GM12864 (cell line): ENCODE results near the gene MAN1C1.
"Not testable (repeated sequence)": the region's sequence is repeated elsewhere in the genome, so short reads cannot be mapped to it uniquely, and the experiment has no call there.

Source experiments
- DNase-seq: peaks from one replicate; pipeline ENCODE4 v3.0.0-alpha.2; 2011; ENCODE audit warnings: low read depth
- H3K4me3 ChIP-seq: 2 replicates; pipeline ENCODE4 v1.5.1; 2011; ENCODE audit warnings: mild to moderate bottlenecking, low read depth, low read length, control low read depth
- CTCF ChIP-seq: IDR thresholded peaks from 2 replicates; pipeline ENCODE4 v1.5.1; 2011; ENCODE audit warnings: low read depth, mild to moderate bottlenecking, moderate library complexity, low read length, control low read depth, inconsistent platforms; ENCODE audit errors: missing control alignments

The MAN1C1 gene

GRCh38 chr1:25695090-25695770 is 78.6 kb downstream of the MAN1C1 start:
- DNase-seq, result no peak

GRCh38 chr1:25695771-25696311 is 79.2 kb downstream of the MAN1C1 start:
- no peak overlapping the region for H3K4me3 ChIP-seq
- DNase-seq, result no peak
- no peak for TF ChIP-seq CTCF

More at GRCh38 chr1:25695090-25695770, 78.6 kb downstream of the MAN1C1 start:
- no peak overlapping the region for H3K4me3 ChIP-seq
- TF ChIP-seq CTCF, result no peak

DNA sequence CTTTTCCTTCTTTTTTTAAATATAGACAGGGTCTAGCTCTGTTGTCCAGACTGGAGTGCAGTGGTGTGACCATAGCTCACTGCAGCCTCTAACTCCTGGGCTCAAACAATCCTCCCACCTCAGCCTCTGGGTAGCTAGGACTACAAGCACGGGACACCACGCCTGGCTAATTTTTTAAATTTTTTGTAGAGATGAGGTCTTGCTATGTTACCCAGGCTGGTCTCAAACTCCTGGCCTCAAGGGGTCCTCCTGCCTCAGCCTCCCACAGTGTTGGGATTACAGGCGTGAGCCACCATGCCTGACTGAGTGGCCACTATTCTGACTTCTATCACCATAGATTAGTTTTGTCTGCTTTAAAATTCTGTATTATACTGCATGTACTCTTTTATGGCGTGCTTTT is 80.1 kb downstream of the MAN1C1 start:
- H3K4me3 ChIP-seq, DNase-seq: not testable (repeated sequence)

DNA sequence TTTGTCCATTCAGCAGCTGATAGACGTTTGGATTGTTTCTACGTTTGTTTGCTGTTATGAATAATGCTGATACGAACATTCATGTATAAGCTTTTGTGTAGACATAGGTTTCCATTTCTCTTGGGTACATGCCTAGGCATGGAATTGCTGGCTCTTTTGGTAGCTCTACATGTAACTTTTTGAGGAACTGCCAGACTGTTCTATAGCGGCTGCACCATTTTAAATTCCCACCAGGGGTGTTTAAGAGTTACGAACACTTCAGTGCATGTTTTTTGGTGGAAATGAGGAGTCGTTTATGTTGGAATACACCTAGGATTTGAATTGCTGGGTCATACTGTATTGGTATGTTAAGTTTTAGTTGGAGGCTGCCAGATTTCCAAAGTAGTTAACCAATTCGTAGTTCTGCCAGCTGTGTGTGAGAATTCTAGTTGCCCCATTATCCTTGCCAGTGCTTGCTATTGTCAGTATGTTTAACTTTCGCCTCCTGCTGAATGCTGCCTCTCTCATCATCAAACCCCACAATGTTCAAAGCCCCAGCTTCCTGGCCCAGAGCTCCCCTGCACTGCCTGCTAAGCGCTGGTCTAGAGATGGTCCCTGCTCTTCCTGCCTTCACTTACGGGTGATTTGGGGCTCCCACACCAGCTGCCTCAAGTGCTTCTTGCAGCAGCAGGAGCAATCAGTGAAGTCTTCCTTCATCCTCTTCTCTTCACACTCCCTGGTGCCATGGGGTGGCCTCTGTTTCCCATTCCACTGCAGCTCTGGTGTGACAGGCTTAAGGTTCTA is 81.0 kb downstream of the MAN1C1 start:
- DNase-seq, result no peak
- no peak for TF ChIP-seq CTCF

GRCh38 chr1:25698252-25698651 is 81.7 kb downstream of the MAN1C1 start:
- no peak for DNase-seq
- no peak overlapping the region for H3K4me3 ChIP-seq
- no peak for TF ChIP-seq CTCF

More for the DNA sequence above, 81.0 kb downstream of the MAN1C1 start:
- no peak overlapping the region for H3K4me3 ChIP-seq

GRCh38 chr1:25699059-25699458 is 82.5 kb downstream of the MAN1C1 start:
- not testable (repeated sequence) for DNase-seq, H3K4me3 ChIP-seq

DNA sequence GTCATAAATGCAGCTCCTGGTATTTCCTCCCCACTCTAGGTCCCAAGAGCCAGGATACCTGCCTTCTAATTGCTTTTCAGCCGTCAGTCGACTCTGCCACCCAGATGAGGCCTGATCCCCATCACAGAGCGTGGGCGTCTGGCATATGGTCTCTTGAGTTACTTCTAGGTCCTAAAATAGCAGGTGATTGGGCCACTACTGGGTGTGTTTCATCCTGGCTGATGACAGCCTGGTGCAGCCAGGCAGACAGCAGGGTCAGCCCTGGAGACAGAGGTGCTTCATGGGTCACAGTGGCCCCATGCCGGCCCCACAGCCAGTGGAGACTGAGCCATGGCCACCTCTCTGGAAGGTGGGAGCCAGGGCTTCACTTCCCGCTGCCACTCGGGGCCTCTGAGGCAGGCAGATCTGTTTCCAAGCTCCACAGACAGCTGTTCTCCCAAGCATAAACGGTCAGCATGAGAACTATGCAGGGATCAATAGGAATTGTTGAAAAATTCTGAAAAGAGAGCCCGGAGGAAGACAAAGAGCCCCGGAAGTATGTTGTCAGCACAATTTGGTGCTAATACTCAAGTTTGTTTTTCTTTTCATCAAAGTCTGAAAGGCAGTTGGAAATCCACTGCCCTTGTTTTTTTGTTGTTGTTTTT is 83.0 kb downstream of the MAN1C1 start:
- no peak overlapping the region for H3K4me3 ChIP-seq
- no peak for DNase-seq
- TF ChIP-seq CTCF, result no peak
